Germinal center (tissue), 1 donor: ENCODE measurements around the gene TMTC2.

Source experiments
- DNase-seq: peaks from one replicate; pipeline ENCODE4 v3.0.0; 2012; ENCODE audit warnings: mixed read lengths, low spot score

The TMTC2 gene

GRCh38 chr12:82682851-82683261 is 3.9 kb upstream of the TMTC2 start:
- no peak for DNase-seq

- DNase-seq, result peak; percentile 76
Observed at GRCh38 chr12:82685790-82686167, 927 bp upstream of the TMTC2 start.

GRCh38 chr12:82687021-82688011 is 610 bp downstream of the TMTC2 start:
- DNase-seq, result peak; percentile 32

GRCh38 chr12:82688035-82688501 is 1.4 kb downstream of the TMTC2 start:
- no peak for DNase-seq

- no peak for DNase-seq
Observed at GRCh38 chr12:82688596-82688995, 1.9 kb downstream of the TMTC2 start.

- no peak for DNase-seq
Observed at GRCh38 chr12:82690006-82690405, 3.3 kb downstream of the TMTC2 start.

GRCh38 chr12:82691513-82691912 is 4.8 kb downstream of the TMTC2 start:
- DNase-seq, result no peak

GRCh38 chr12:82694276-82694675 is 7.6 kb downstream of the TMTC2 start:
- DNase-seq, result no peak

- DNase-seq, result no peak
Observed at GRCh38 chr12:82694970-82695369, 8.3 kb downstream of the TMTC2 start.

- no peak for DNase-seq
Observed at GRCh38 chr12:82695531-82695930, 8.8 kb downstream of the TMTC2 start.

- no peak for DNase-seq
Observed at GRCh38 chr12:82696543-82696942, 9.8 kb downstream of the TMTC2 start.

- no peak for DNase-seq
Observed at GRCh38 chr12:82698708-82699564, 12.2 kb downstream of the TMTC2 start.

GRCh38 chr12:82705774-82706173 is 19.1 kb downstream of the TMTC2 start:
- DNase-seq, result no peak

GRCh38 chr12:82708061-82708879 is 21.6 kb downstream of the TMTC2 start:
- DNase-seq, result no peak

- no peak for DNase-seq
Observed at GRCh38 chr12:82709794-82710355, 23.2 kb downstream of the TMTC2 start.

- DNase-seq, result no peak
Observed at GRCh38 chr12:82710741-82711140, 24.0 kb downstream of the TMTC2 start.

- no peak for DNase-seq
Observed at GRCh38 chr12:82714427-82714826, 27.7 kb downstream of the TMTC2 start.

- DNase-seq, result no peak
Observed at GRCh38 chr12:82721726-82722125, 35.0 kb downstream of the TMTC2 start.

GRCh38 chr12:82723093-82723492 is 36.4 kb downstream of the TMTC2 start:
- no peak for DNase-seq

- DNase-seq, result no peak
Observed at GRCh38 chr12:82723891-82724290, 37.2 kb downstream of the TMTC2 start.

GRCh38 chr12:82725741-82726140 is 39.0 kb downstream of the TMTC2 start:
- DNase-seq, result no peak
